T1000 (cell line): Measurements from ENCODE around the gene ZNF414.
"Not testable (repeated sequence)": the region's sequence is repeated elsewhere in the genome, so short reads cannot be mapped to it uniquely, and the experiment has no call there.

ENCODE experiments used
- DNase-seq: peaks from one replicate; lab custom pipeline; 2025; ENCODE audit warnings: mixed read lengths; lab: John Stamatoyannopoulos, UW

Gene ZNF414

GRCh38 chr19:8517551-8518442 is 3.8 kb upstream of the ZNF414 start:
- DNase-seq, result no peak

GRCh38 chr19:8515317-8515716 is 1.4 kb upstream of the ZNF414 start:
- DNase-seq, result no peak

GRCh38 chr19:8514505-8515009 is 590 bp upstream of the ZNF414 start:
- not testable (repeated sequence) for DNase-seq

- DNase-seq, result no peak
Observed at GRCh38 chr19:8513036-8513686, 806 bp downstream of the ZNF414 start.

- no peak for DNase-seq
Observed at GRCh38 chr19:8512115-8512967, 1.6 kb downstream of the ZNF414 start.

GRCh38 chr19:8511573-8512101 is 2.3 kb downstream of the ZNF414 start:
- no peak for DNase-seq

GRCh38 chr19:8510589-8511115 is 3.3 kb downstream of the ZNF414 start:
- no peak for DNase-seq

- DNase-seq, result no peak
Observed at GRCh38 chr19:8506402-8506957, 7.5 kb downstream of the ZNF414 start.

GRCh38 chr19:8505680-8506401 is 8.1 kb downstream of the ZNF414 start:
- peak; percentile 56 for DNase-seq

GRCh38 chr19:8504919-8505318 is 9.0 kb downstream of the ZNF414 start:
- no peak for DNase-seq

GRCh38 chr19:8504171-8504570 is 9.8 kb downstream of the ZNF414 start:
- DNase-seq, result no peak

GRCh38 chr19:8503510-8503909 is 10.5 kb downstream of the ZNF414 start:
- DNase-seq, result no peak

- DNase-seq, result no peak
Observed at GRCh38 chr19:8501981-8502380, 12.0 kb downstream of the ZNF414 start.

GRCh38 chr19:8501516-8501915 is 12.5 kb downstream of the ZNF414 start:
- no peak for DNase-seq

- DNase-seq, result no peak
Observed at GRCh38 chr19:8500158-8500557, 13.8 kb downstream of the ZNF414 start.

GRCh38 chr19:8499048-8499833 is 14.7 kb downstream of the ZNF414 start:
- DNase-seq, result no peak

GRCh38 chr19:8498295-8498694 is 15.7 kb downstream of the ZNF414 start:
- no peak for DNase-seq

GRCh38 chr19:8494158-8494557 is 19.8 kb downstream of the ZNF414 start:
- no peak for DNase-seq

- DNase-seq, result no peak
Observed at GRCh38 chr19:8491574-8491973, 22.4 kb downstream of the ZNF414 start.

GRCh38 chr19:8490873-8491272 is 23.1 kb downstream of the ZNF414 start:
- no peak for DNase-seq
